Panc1 (cell line): ENCODE measurements around the gene RBM14. TPM values are rescaled to one million over a fixed set of nuclear protein-coding genes. Genes with fewer than 3 reads are reported as not detected.

Experiments used
- ATAC-seq: fragments of 200-7000 bp; cut with Tn5 transposase; 2 replicates; pipeline ENCODE4 v1.9.1; 2020; ENCODE audit warnings: mild to moderate bottlenecking, moderate library complexity
- BruUV-seq: library from RNA; stranded (reverse); fragments of 400-500 nt; replicated peaks from 2 replicates; lab custom pipeline; 2021; lab: Mats Ljungman, UMichigan
- CTCF ChIA-PET: fragments of 300-600 bp; sonication (Branson Sonifier 250); formaldehyde crosslinking; loops from one replicate; lab custom pipeline; 2022; ENCODE audit warnings: antibody characterized with exemption; lab: Charles Lee
- POLR2A ChIA-PET: fragments of 300-600 bp; sonication (Branson Sonifier 250); formaldehyde crosslinking; loops from one replicate; lab custom pipeline; 2022; ENCODE audit warnings: antibody characterized with exemption; lab: Charles Lee
- DNase-seq: peaks from one replicate; pipeline ENCODE4 v3.0.0-alpha.2; 2010; ENCODE audit warnings: low read depth, low spot score
- H3K27ac ChIP-seq: 2 replicates; pipeline ENCODE4 v1.5.1; 2011; ENCODE audit warnings: mild to moderate bottlenecking, low read length, inconsistent platforms
- H3K27me3 ChIP-seq: fragments of 200-500 bp; sonication (Bioruptor generic); 2 replicates; pipeline ENCODE4 v1.6.0; 2014; ENCODE audit warnings: low read length, inconsistent platforms; ENCODE audit not compliant: control insufficient read depth, insufficient read depth
- H3K36me3 ChIP-seq: fragments of 200-500 bp; sonication (Bioruptor generic); 2 replicates; pipeline ENCODE4 v1.5.1; 2014; ENCODE audit warnings: inconsistent platforms, mild to moderate bottlenecking, low read length, moderate library complexity; ENCODE audit not compliant: control insufficient read depth, insufficient read depth
- H3K4me1 ChIP-seq: 2 replicates; pipeline ENCODE4 v1.5.1; 2011; ENCODE audit warnings: inconsistent platforms, mild to moderate bottlenecking, low read length, moderate library complexity; ENCODE audit not compliant: control insufficient read depth, insufficient read depth
- H3K4me3 ChIP-seq, 2 experiments: 2 replicates each; pipeline ENCODE4 v1.5.1; 2011 to 2012; ENCODE audit warnings: low read depth in 2 of 2, low read length in 2 of 2, mild to moderate bottlenecking in 2 of 2, inconsistent platforms in 1 of 2, moderate library complexity in 1 of 2
- H3K9me3 ChIP-seq: fragments of 200-500 bp; sonication (Bioruptor generic); 2 replicates; pipeline ENCODE4 v1.5.1; 2014; ENCODE audit warnings: low read depth, mild to moderate bottlenecking, inconsistent platforms, low read length, moderate library complexity; ENCODE audit not compliant: control insufficient read depth, insufficient read depth
- CTCF ChIP-seq: fragments of 450-650 bp; IDR thresholded peaks from 2 replicates; pipeline ENCODE4 v1.5.1; 2017; ENCODE audit warnings: mild to moderate bottlenecking
- POLR2AphosphoS5 ChIP-seq: IDR thresholded peaks from 2 replicates; pipeline ENCODE4 v1.6.1; 2012; ENCODE audit warnings: mild to moderate bottlenecking, low read depth, low read length, moderate library complexity
- REST ChIP-seq, 2 experiments: IDR thresholded peaks; 2 replicates each; pipeline ENCODE4 v1.6.1; 2011 to 2012; ENCODE audit warnings: low read depth in 2 of 2, control low read depth in 1 of 2, low read length in 1 of 2, mild to moderate bottlenecking in 1 of 2, moderate library complexity in 1 of 2; ENCODE audit not compliant: insufficient read depth in 1 of 2
- SIN3A ChIP-seq: IDR thresholded peaks from 2 replicates; pipeline ENCODE4 v1.6.1; 2012; ENCODE audit warnings: low read depth, mild to moderate bottlenecking, low read length, moderate library complexity, borderline replicate concordance; ENCODE audit not compliant: insufficient read depth
- TCF7L2 ChIP-seq: IDR thresholded peaks from 2 replicates; pipeline ENCODE4 v1.6.1; 2011; ENCODE audit warnings: mild to moderate bottlenecking, low read depth, low read length, inconsistent platforms
- in situ Hi-C: cut with HindIII; loops from 2 replicates; pipeline ENCODE4 v1.10.0; 2016; ENCODE audit warnings: low sequenced_read_pairs, low pct_unique_long_range_greater_than_20kb
- intact Hi-C: fragments of 100-400 bp; cut with micrococcal nuclease; formaldehyde crosslinking; loops from one replicate; pipeline ENCODE4 v1.10.0; 2022; ENCODE audit not compliant: unreplicated experiment
- total RNA-seq: library from RNA; stranded (reverse); gene quantifications from one replicate; pipeline ENCODE4 v1.2.1, GENCODE V29; 2021; ENCODE audit not compliant: unreplicated experiment

RBM14 gene
- total RNA-seq, 1 experiment from 2014 or later, result 93.9 TPM

GRCh38 chr11:66665369-66665768 is 48.9 kb downstream of the RBM14 start:
- intact Hi-C loops, result no loop called here
- no peaks in the 10 kb centered on the region for H3K27me3 ChIP-seq
- H3K4me1 ChIP-seq, result no peaks in the 10 kb centered on the region
- no peak for TF ChIP-seq SIN3A
- TF ChIP-seq CTCF, result no peak
- no peak for TF ChIP-seq REST (IDR thresholded peaks at IDR 0.05; ENCODE audit: insufficient read depth in 1 of 2, low read depth in 2 of 2, low read length in 1 of 2)
- TF ChIP-seq POLR2AphosphoS5, result no peak
- no peak for TF ChIP-seq TCF7L2
- no peak overlapping the region for H3K27ac ChIP-seq
- ATAC-seq (no peak), DNase-seq (no peak)
- in situ Hi-C loops, result no loop called here
- CTCF ChIA-PET, result no interaction called here
- POLR2A ChIA-PET, result interaction anchor here (0.6 kb wide), 1 partner anchor 65 kb away, joined by 3 read pairs; no protein-coding TSS in a partner anchor
- H3K4me3 ChIP-seq, result no peak overlapping the region
- no peaks in the 10 kb centered on the region for H3K9me3 ChIP-seq
- no TSS peak for BruUV-seq
- peaks cover 31% of the 10 kb centered on the region for H3K36me3 ChIP-seq

DNA sequence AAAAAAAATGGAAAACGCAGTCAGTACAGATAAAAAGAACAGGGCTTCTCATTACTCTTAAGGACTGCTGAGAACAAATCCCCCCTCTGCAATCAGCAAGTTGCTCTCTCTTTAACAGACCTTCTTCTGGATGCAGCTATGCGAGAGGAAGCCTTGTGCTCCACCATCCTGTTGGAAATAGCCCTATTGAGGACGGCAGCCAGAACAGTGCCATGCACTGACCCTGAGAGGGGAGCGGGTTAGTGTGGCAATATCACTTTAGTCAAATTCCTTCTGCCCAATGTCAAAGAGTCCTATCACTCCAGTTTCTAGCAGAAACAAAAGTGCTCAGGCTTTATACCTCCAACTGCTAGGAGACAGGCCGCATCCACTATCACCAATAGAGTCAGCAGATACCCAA is 54.4 kb downstream of the RBM14 start:
- CTCF ChIA-PET, result no interaction called here
- DNase-seq (no peak), ATAC-seq (no peak)
- Histone ChIP-seq H3K27me3 (no peaks in the 10 kb centered on the region), H3K27ac (no peak overlapping the region), H3K4me1 (peaks cover 9% of the 10 kb centered on the region), H3K36me3 (peaks cover 21% of the 10 kb centered on the region), H3K9me3 (no peaks in the 10 kb centered on the region), H3K4me3 (no peak overlapping the region)
- intact Hi-C loops, result loop anchor here (10.0 kb wide), 1 partner anchor 96 kb away; no protein-coding TSS in a partner anchor
- in situ Hi-C loops, result no loop called here
- POLR2A ChIA-PET, result no interaction called here
- BruUV-seq, result no TSS peak
- no peak for TF ChIP-seq SIN3A
- no peak for TF ChIP-seq POLR2AphosphoS5
- no peak for TF ChIP-seq CTCF
- no peak for TF ChIP-seq REST (IDR thresholded peaks at IDR 0.05; ENCODE audit: insufficient read depth in 1 of 2, low read depth in 2 of 2, low read length in 1 of 2)
- no peak for TF ChIP-seq TCF7L2
